H1 (cell line): ENCODE results near the gene ADARB2. TPM values are rescaled to one million over a fixed set of nuclear protein-coding genes. Genes with fewer than 3 reads are reported as not detected.

Experiments used
- CTCF ChIA-PET: fragments of 300-600 bp; sonication (Branson Sonifier 250); formaldehyde crosslinking; loops from one replicate; lab custom pipeline; 2021; ENCODE audit not compliant: partially characterized antibody; lab: Charles Lee
- POLR2A ChIA-PET: fragments of 300-600 bp; sonication (Branson Sonifier 250); formaldehyde crosslinking; loops from one replicate; lab custom pipeline; 2021; ENCODE audit warnings: inconsistent platforms; ENCODE audit not compliant: partially characterized antibody; lab: Charles Lee
- DNase-seq, 2 experiments: peaks; one replicate each; pipeline versions ENCODE4 v3.0.0 to v3.0.0-alpha.2; 2010 to 2022; ENCODE audit warnings: low spot score in 2 of 2, low read depth in 1 of 2, mixed read lengths in 1 of 2
- FAIRE-seq: peaks from 2 replicates; lab custom pipeline; 2011; peaks lifted over from hg19 to GRCh38; lab: Jason Lieb, UNC
- H2AFZ ChIP-seq: 2 replicates; pipeline ENCODE4 v1.8.1; 2012; ENCODE audit warnings: low read length, inconsistent platforms
- H2AK5ac ChIP-seq: 2 replicates; pipeline ENCODE4 v1.6.1; 2013; ENCODE audit warnings: low read depth, low read length
- H2BK120ac ChIP-seq: replicated peaks from 2 replicates; pipeline ENCODE3; 2013; ENCODE audit warnings: low read depth, low read length, inconsistent platforms
- H2BK12ac ChIP-seq: 2 replicates; pipeline ENCODE4 v1.6.1; 2013; ENCODE audit warnings: low read depth, low read length
- H2BK15ac ChIP-seq: 2 replicates; pipeline ENCODE4 v1.6.1; 2013; ENCODE audit warnings: low read length
- H2BK20ac ChIP-seq: 2 replicates; pipeline ENCODE4 v1.6.1; 2013; ENCODE audit warnings: low read length
- H2BK5ac ChIP-seq: 2 replicates; pipeline ENCODE4 v1.6.1; 2013; ENCODE audit warnings: low read depth, low read length
- H3K14ac ChIP-seq: 2 replicates; pipeline ENCODE4 v1.6.1; 2013; ENCODE audit warnings: inconsistent platforms; ENCODE audit not compliant: insufficient read length
- H3K18ac ChIP-seq: 2 replicates; pipeline ENCODE4 v1.6.1; 2013; ENCODE audit warnings: low read length; ENCODE audit errors: extremely low read depth
- H3K23ac ChIP-seq: 2 replicates; pipeline ENCODE4 v1.6.1; 2013; ENCODE audit warnings: inconsistent platforms; ENCODE audit not compliant: insufficient read length
- H3K23me2 ChIP-seq: 2 replicates; pipeline ENCODE4 v1.6.1; 2013; ENCODE audit warnings: low read depth, low read length
- H3K27ac ChIP-seq: 2 replicates; pipeline ENCODE4 v1.6.1; 2011; ENCODE audit warnings: low read depth, low read length, inconsistent platforms
- H3K27me3 ChIP-seq, 4 experiments: replicated peaks in 1 of 4; 1 replicate in 1 of 4; 2 replicates in 3 of 4; pipeline versions ENCODE4 v1.6.1 to v1.8.1; 2011 to 2013; ENCODE audit warnings: low read length in 3 of 4, mild to moderate bottlenecking in 3 of 4, inconsistent platforms in 2 of 4, mixed read lengths in 2 of 4, moderate library complexity in 1 of 4; ENCODE audit not compliant: control insufficient read depth in 3 of 4, insufficient read depth in 3 of 4; ENCODE audit errors: extremely low read depth in 1 of 4
- H3K36me3 ChIP-seq, 4 experiments: 2 replicates each; pipeline versions ENCODE4 v1.6.1 to v1.8.1; 2011 to 2013; ENCODE audit warnings: mild to moderate bottlenecking in 4 of 4, low read length in 3 of 4, moderate library complexity in 2 of 4, control low read depth in 1 of 4, inconsistent platforms in 1 of 4; ENCODE audit not compliant: insufficient read depth in 4 of 4, control insufficient read depth in 2 of 4
- H3K4ac ChIP-seq: replicated peaks from 2 replicates; pipeline ENCODE3; 2013; ENCODE audit warnings: low read length, low read depth, mixed read lengths, inconsistent platforms; ENCODE audit not compliant: insufficient read length
- H3K4me1 ChIP-seq, 4 experiments: replicated peaks in 1 of 4; 1 replicate in 1 of 4; 2 replicates in 3 of 4; pipeline versions ENCODE4 v1.6.1 to v1.8.1; 2011 to 2013; ENCODE audit warnings: low read length in 3 of 4, inconsistent platforms in 2 of 4, mixed read lengths in 1 of 4; ENCODE audit not compliant: insufficient read depth in 4 of 4, control insufficient read depth in 3 of 4
- H3K4me2 ChIP-seq, 2 experiments: 2 replicates each; pipeline versions ENCODE4 v1.6.1 to v1.8.1; 2011 to 2013; ENCODE audit warnings: low read depth in 2 of 2, low read length in 2 of 2, control low read depth in 1 of 2, inconsistent platforms in 1 of 2, mild to moderate bottlenecking in 1 of 2; ENCODE audit not compliant: insufficient read depth in 1 of 2
- H3K4me3 ChIP-seq, 4 experiments: fragments of 200-600, 300-600 bp in 1 of 4; sonication (generic), shearing (Covaris generic), sonication (Bioruptor Twin) in 1 of 4; 2 replicates each; pipeline versions ENCODE4 v1.5.1 to v1.8.1; 2011 to 2016; ENCODE audit warnings: low read length in 4 of 4, low read depth in 3 of 4, control low read depth in 2 of 4, inconsistent platforms in 2 of 4, mild to moderate bottlenecking in 2 of 4, mixed read lengths in 1 of 4, moderate library complexity in 1 of 4; ENCODE audit not compliant: insufficient read depth in 2 of 4; ENCODE audit errors: extremely low read depth in 1 of 4
- H3K56ac ChIP-seq: replicated peaks from 2 replicates; pipeline ENCODE3; 2013; ENCODE audit warnings: low read depth, mild to moderate bottlenecking, mixed read lengths, low read length, inconsistent platforms; ENCODE audit not compliant: insufficient read length
- H3K79me1 ChIP-seq: 2 replicates; pipeline ENCODE4 v1.6.1; 2013; ENCODE audit warnings: low read depth, low read length, control low read depth
- H3K79me2 ChIP-seq, 2 experiments: 2 replicates each; pipeline versions ENCODE4 v1.6.1 to v1.8.1; 2012 to 2013; ENCODE audit warnings: low read length in 2 of 2, mild to moderate bottlenecking in 2 of 2, inconsistent platforms in 1 of 2; ENCODE audit not compliant: insufficient read depth in 2 of 2, control insufficient read depth in 1 of 2
- H3K9ac ChIP-seq, 4 experiments: replicated peaks in 1 of 4; 1 replicate in 1 of 4; 2 replicates in 3 of 4; pipeline versions ENCODE4 v1.6.1 to v1.8.1; 2011 to 2013; ENCODE audit warnings: low read depth in 3 of 4, low read length in 3 of 4, control low read depth in 2 of 4, mild to moderate bottlenecking in 2 of 4, moderate library complexity in 2 of 4, inconsistent platforms in 1 of 4; ENCODE audit errors: extremely low read depth in 1 of 4
- H3K9me3 ChIP-seq, 2 experiments: 2 replicates each; pipeline versions ENCODE4 v1.6.1 to v1.8.1; 2012 to 2013; ENCODE audit warnings: mild to moderate bottlenecking in 2 of 2, moderate library complexity in 2 of 2, control low read depth in 1 of 2, inconsistent platforms in 1 of 2, low read depth in 1 of 2, low read length in 1 of 2, mixed read lengths in 1 of 2; ENCODE audit not compliant: insufficient read depth in 2 of 2
- H4K20me1 ChIP-seq, 2 experiments: replicated peaks in 1 of 2; 2 replicates each; pipeline versions ENCODE3 to v1.8.1; 2011 to 2013; ENCODE audit warnings: inconsistent platforms in 2 of 2, low read length in 2 of 2, mild to moderate bottlenecking in 1 of 2; ENCODE audit not compliant: insufficient read depth in 2 of 2, control insufficient read depth in 1 of 2
- H4K5ac ChIP-seq: 2 replicates; pipeline ENCODE4 v1.6.1; 2013; ENCODE audit warnings: low read length, low read depth, mixed read lengths, inconsistent platforms; ENCODE audit not compliant: insufficient read length
- H4K8ac ChIP-seq: 2 replicates; pipeline ENCODE4 v1.8.0; 2013; ENCODE audit warnings: mild to moderate bottlenecking, moderate library complexity, low read length, inconsistent platforms; ENCODE audit not compliant: insufficient read depth; ENCODE audit errors: extremely low read depth
- H4K91ac ChIP-seq: replicated peaks from 2 replicates; pipeline ENCODE3; 2013; ENCODE audit warnings: low read length, mixed read lengths, inconsistent platforms; ENCODE audit not compliant: insufficient read length
- ATF2 ChIP-seq: IDR thresholded peaks from 2 replicates; pipeline ENCODE4 v1.6.1; 2012; ENCODE audit warnings: low read length, inconsistent platforms
- BACH1 ChIP-seq: IDR thresholded peaks from 2 replicates; pipeline ENCODE4 v1.6.1; 2012; ENCODE audit warnings: low read length, improper control_type of control experiment
- EGR1 ChIP-seq: IDR thresholded peaks from 2 replicates; pipeline ENCODE4 v1.6.1; 2011; ENCODE audit warnings: low read depth, low read length, borderline replicate concordance
- KDM4A ChIP-seq: IDR thresholded peaks from one replicate; pipeline ENCODE4 v1.7.1; 2012; ENCODE audit warnings: low read depth, mild to moderate bottlenecking, moderate library complexity, low read length, inconsistent platforms; ENCODE audit not compliant: severe bottlenecking
- MAFK ChIP-seq: IDR thresholded peaks from 2 replicates; pipeline ENCODE4 v1.6.1; 2012; ENCODE audit warnings: low read depth, mild to moderate bottlenecking, improper control_type of control experiment, low read length
- POLR2A ChIP-seq, 2 experiments: IDR thresholded peaks; 1 replicate in 1 of 2; 2 replicates in 1 of 2; pipeline ENCODE4 v1.6.1; 2011; ENCODE audit warnings: low read depth in 2 of 2, low read length in 2 of 2, mild to moderate bottlenecking in 2 of 2; ENCODE audit errors: control extremely low read depth in 1 of 2
- RBBP5 ChIP-seq: IDR thresholded peaks from 2 replicates; pipeline ENCODE4 v1.7.1; 2012; ENCODE audit warnings: low read depth, mild to moderate bottlenecking, inconsistent platforms, low read length, moderate library complexity, borderline replicate concordance
- RXRA ChIP-seq: IDR thresholded peaks from 2 replicates; pipeline ENCODE4 v1.6.1; 2011; ENCODE audit warnings: low read depth, mild to moderate bottlenecking, low read length, moderate library complexity; ENCODE audit not compliant: insufficient read depth
- SAP30 ChIP-seq: fragments of 300-600 bp; sonication (generic); IDR thresholded peaks from 2 replicates; pipeline ENCODE4 v1.7.1; 2012; ENCODE audit warnings: low read length, moderate library complexity, mild to moderate bottlenecking, inconsistent platforms; ENCODE audit not compliant: insufficient read depth, insufficient replicate concordance
- TAF7 ChIP-seq: optimal IDR thresholded peaks from 2 replicates; pipeline ENCODE3; 2011; ENCODE audit warnings: low read depth, mild to moderate bottlenecking, inconsistent platforms, low read length, moderate library complexity, borderline replicate concordance
- TBP ChIP-seq: IDR thresholded peaks from 2 replicates; pipeline ENCODE4 v1.6.1; 2011; ENCODE audit warnings: low read depth, low read length, improper control_type of control experiment
- WGBS, 2 experiments: shearing (Covaris generic) in 1 of 2; methylation state at CpG; one replicate each; pipeline versions ENCODE4 v1.1.6 to v1.1.7; 2013 to 2015; ENCODE audit warnings: low lambda C conversion rate in 2 of 2, mixed read lengths in 2 of 2, inconsistent platforms in 1 of 2, low coverage in 1 of 2, missing lambda C conversion rate in 1 of 2; ENCODE audit not compliant: insufficient replicate concordance in 2 of 2, insufficient coverage in 1 of 2, insufficient read length in 1 of 2; ENCODE audit errors: extremely low coverage in 1 of 2, missing lambda C conversion rate in 1 of 2; 5-methylcytosine and 5-hydroxymethylcytosine counted together
- polyA plus RNA-seq, 7 experiments: library from polyadenylated mRNA; depleted of rRNA in 3 of 7; stranded (reverse) in 5 of 7; unstranded in 2 of 7; fragments of >200 nt in 5 of 7; fragments of 200-250 nt in 2 of 7; gene quantifications; 1 replicate in 5 of 7; 2 replicates in 1 of 7; 4 replicates in 1 of 7; pipeline versions ENCODE4 v1.2.1 to v1.2.3, GENCODE V29; 2011 to 2013; ENCODE audit warnings: missing spikeins in 2 of 7, mixed read lengths in 2 of 7
- total RNA-seq: library from RNA; stranded (reverse); fragmentation: NEBNext Ultra II Directional; extraction: Animal tissue kit (Norgen Biotek cat#: 25700); gene quantifications from 2 replicates; pipeline ENCODE4 v1.2.1, GENCODE V29; 2021

Gene ADARB2
- total and polyA plus RNA-seq, 2 of the 8 experiments (the other 6 are each of a cell fraction or from before 2014, with no cell fraction given): 2.2 to 2.8 TPM

GRCh38 chr10:1671366-1672000, 65.8 kb downstream of the ADARB2 start:
- Histone ChIP-seq H3K23me2 (peaks cover 11% of the 10 kb centered on the region; the same call in 1 of the 2 replicates), H2BK120ac (no peak overlapping the region), H2BK12ac (no peak overlapping the region), H3K36me3 (no peaks in the 10 kb centered on the region), H3K79me2 (no peaks in the 10 kb centered on the region), H3K18ac (no peak overlapping the region), H4K20me1 (peaks cover 0 to 9% of the 10 kb centered on the region in 2 experiments), H4K5ac (no peak overlapping the region), H4K8ac (peak overlapping the region; percentile 42; the same call in 1 of the 2 replicates), H3K4ac (no peak overlapping the region), H3K4me2 (no peak overlapping the region), H3K27me3 (no peaks in the 10 kb centered on the region), H3K56ac (no peak overlapping the region), H2BK15ac (no peak overlapping the region), H3K9ac (no peak overlapping the region), H3K14ac (peak overlapping the region; percentile 66), H2AK5ac (no peak overlapping the region), H4K91ac (no peak overlapping the region), H2BK5ac (no peak overlapping the region), H3K9me3 (no peaks in the 10 kb centered on the region), H3K27ac (no peak overlapping the region), H2BK20ac (no peak overlapping the region), H3K4me3 (no peak overlapping the region), H3K4me1 (peaks cover 0 to 3% (median 0%) of the 10 kb centered on the region in 4 experiments; a peak in 2 of 7 replicates), H3K23ac (no peak overlapping the region), H3K79me1 (no peaks in the 10 kb centered on the region; the same call in 1 of the 2 replicates), H2AFZ (no peak overlapping the region)
- WGBS, 2 experiments: 90% methylated on average over 20 of the region's 20 CpGs; no CpG with 5 or more reads in 1 of the 2 experiments
- ChIA-PET CTCF (no interaction called here), POLR2A (interaction anchor here (1.0 kb wide), 1 partner anchor 9 kb away, joined by 3 read pairs; no protein-coding TSS in a partner anchor)
- DNase-seq (no peak), FAIRE-seq (no peak)
- TF ChIP-seq ATF2 (no peak), POLR2A (IDR thresholded peaks at IDR 0.05; ENCODE audit: control extremely low read depth in 1 of 2, low read depth in 2 of 2, low read length in 2 of 2) (no peak), MAFK (no peak), BACH1 (no peak), RXRA (no peak), RBBP5 (no peak), TAF7 (no peak), EGR1 (no peak), TBP (no peak), SAP30 (no peak), KDM4A (no peak)
